Measurements from ENCODE around the gene COLGALT1.
A peak's percentile ranks its signal among the peaks of the same experiment; 100 is the strongest.

Gene COLGALT1

GRCh38 chr19:17525141-17525540 is 30.3 kb upstream of the COLGALT1 start:
- Histone ChIP-seq H3K36me3 (replicated peaks) (no peaks in the 10 kb centered on the region), H3K4me3 (no peak overlapping the region), H3K9me3 (no peaks in the 10 kb centered on the region), H3K4me1 (no peaks in the 10 kb centered on the region), H3K27me3 (ENCODE audit: low read depth) (no peaks in the 10 kb centered on the region)
- no peak for DNase-seq (ENCODE audit: low spot score in 2 of 2)
- in situ Hi-C loops (cut with MboI; ENCODE audit: low sequenced_read_pairs): no loop called here

GRCh38 chr19:17526922-17527321 is 28.5 kb upstream of the COLGALT1 start:
- no peaks in the 10 kb centered on the region for H3K36me3 ChIP-seq (replicated peaks)
- H3K9me3 ChIP-seq: no peaks in the 10 kb centered on the region
- no peaks in the 10 kb centered on the region for H3K4me1 ChIP-seq
- H3K27me3 ChIP-seq (ENCODE audit: low read depth): no peaks in the 10 kb centered on the region
- no peak overlapping the region for H3K4me3 ChIP-seq
- in situ Hi-C loops (cut with MboI; ENCODE audit: low sequenced_read_pairs): no loop called here
- no peak for DNase-seq (ENCODE audit: low spot score in 2 of 2)

- no peak for DNase-seq (ENCODE audit: low spot score in 2 of 2)
- H3K4me3 ChIP-seq: no peak overlapping the region
- no peaks in the 10 kb centered on the region for H3K9me3 ChIP-seq
- no peaks in the 10 kb centered on the region for H3K27me3 ChIP-seq (ENCODE audit: low read depth)
- H3K4me1 ChIP-seq: no peaks in the 10 kb centered on the region
- in situ Hi-C loops (cut with MboI; ENCODE audit: low sequenced_read_pairs): no loop called here
- H3K36me3 ChIP-seq (replicated peaks): no peaks in the 10 kb centered on the region
Observed at GRCh38 chr19:17527326-17527725, 28.1 kb upstream of the COLGALT1 start.

GRCh38 chr19:17528610-17529009 is 26.8 kb upstream of the COLGALT1 start:
- Histone ChIP-seq H3K9me3 (no peaks in the 10 kb centered on the region), H3K4me1 (no peaks in the 10 kb centered on the region), H3K36me3 (replicated peaks) (no peaks in the 10 kb centered on the region), H3K4me3 (no peak overlapping the region), H3K27me3 (ENCODE audit: low read depth) (no peaks in the 10 kb centered on the region)
- in situ Hi-C loops (cut with MboI; ENCODE audit: low sequenced_read_pairs): no loop called here
- DNase-seq (ENCODE audit: low spot score in 2 of 2): no peak

GRCh38 chr19:17529239-17530158 is 25.9 kb upstream of the COLGALT1 start:
- Histone ChIP-seq H3K4me3 (no peak overlapping the region), H3K4me1 (no peaks in the 10 kb centered on the region), H3K27me3 (ENCODE audit: low read depth) (no peaks in the 10 kb centered on the region), H3K36me3 (replicated peaks) (no peaks in the 10 kb centered on the region), H3K9me3 (no peaks in the 10 kb centered on the region)
- no peak for DNase-seq (ENCODE audit: low spot score in 2 of 2)
- in situ Hi-C loops (cut with MboI; ENCODE audit: low sequenced_read_pairs): no loop called here

- no peaks in the 10 kb centered on the region for H3K36me3 ChIP-seq (replicated peaks)
- in situ Hi-C loops (cut with MboI; ENCODE audit: low sequenced_read_pairs): no loop called here
- no peak overlapping the region for H3K4me3 ChIP-seq
- DNase-seq (ENCODE audit: low spot score in 2 of 2): no peak
- no peaks in the 10 kb centered on the region for H3K4me1 ChIP-seq
- H3K27me3 ChIP-seq (ENCODE audit: low read depth): no peaks in the 10 kb centered on the region
- no peaks in the 10 kb centered on the region for H3K9me3 ChIP-seq
Observed at GRCh38 chr19:17530586-17530985, 24.9 kb upstream of the COLGALT1 start.

GRCh38 chr19:17532116-17532515 is 23.3 kb upstream of the COLGALT1 start:
- no peak for DNase-seq (ENCODE audit: low spot score in 2 of 2)
- Histone ChIP-seq H3K4me1 (no peaks in the 10 kb centered on the region), H3K27me3 (ENCODE audit: low read depth) (no peaks in the 10 kb centered on the region), H3K9me3 (no peaks in the 10 kb centered on the region), H3K36me3 (replicated peaks) (no peaks in the 10 kb centered on the region), H3K4me3 (no peak overlapping the region)
- in situ Hi-C loops (cut with MboI; ENCODE audit: low sequenced_read_pairs): no loop called here

- no peaks in the 10 kb centered on the region for H3K27me3 ChIP-seq (ENCODE audit: low read depth)
- DNase-seq (ENCODE audit: low spot score in 2 of 2): no peak
- in situ Hi-C loops (cut with MboI; ENCODE audit: low sequenced_read_pairs): no loop called here
- no peaks in the 10 kb centered on the region for H3K9me3 ChIP-seq
- no peak overlapping the region for H3K4me3 ChIP-seq
- H3K4me1 ChIP-seq: no peaks in the 10 kb centered on the region
- no peaks in the 10 kb centered on the region for H3K36me3 ChIP-seq (replicated peaks)
Observed at GRCh38 chr19:17532557-17532956, 22.9 kb upstream of the COLGALT1 start.

- no peak overlapping the region for H3K4me3 ChIP-seq
- H3K4me1 ChIP-seq: peaks cover 4% of the 10 kb centered on the region
- no peaks in the 10 kb centered on the region for H3K36me3 ChIP-seq (replicated peaks)
- no peak for DNase-seq (ENCODE audit: low spot score in 2 of 2)
- no peaks in the 10 kb centered on the region for H3K27me3 ChIP-seq (ENCODE audit: low read depth)
- no peaks in the 10 kb centered on the region for H3K9me3 ChIP-seq
- in situ Hi-C loops (cut with MboI; ENCODE audit: low sequenced_read_pairs): no loop called here
Observed at GRCh38 chr19:17534767-17535166, 20.7 kb upstream of the COLGALT1 start.

- in situ Hi-C loops (cut with MboI; ENCODE audit: low sequenced_read_pairs): no loop called here
- no peaks in the 10 kb centered on the region for H3K36me3 ChIP-seq (replicated peaks)
- no peaks in the 10 kb centered on the region for H3K9me3 ChIP-seq
- no peaks in the 10 kb centered on the region for H3K27me3 ChIP-seq (ENCODE audit: low read depth)
- DNase-seq (ENCODE audit: low spot score in 2 of 2): no peak
- peaks cover 4% of the 10 kb centered on the region for H3K4me1 ChIP-seq
- H3K4me3 ChIP-seq: no peak overlapping the region
Observed at GRCh38 chr19:17536955-17537354, 18.5 kb upstream of the COLGALT1 start.

- Histone ChIP-seq H3K4me1 (peaks cover 4% of the 10 kb centered on the region), H3K9me3 (no peaks in the 10 kb centered on the region), H3K27me3 (ENCODE audit: low read depth) (no peaks in the 10 kb centered on the region), H3K36me3 (replicated peaks) (no peaks in the 10 kb centered on the region), H3K4me3 (peak overlapping the region; percentile 43)
- in situ Hi-C loops (cut with MboI; ENCODE audit: low sequenced_read_pairs): no loop called here
- peak in 1 of 2 experiments; percentile 31 for DNase-seq (ENCODE audit: low spot score in 2 of 2)
Observed at GRCh38 chr19:17538684-17539237, 16.7 kb upstream of the COLGALT1 start.

GRCh38 chr19:17539238-17540117 is 16.0 kb upstream of the COLGALT1 start:
- DNase-seq (ENCODE audit: low spot score in 2 of 2): peak; percentile 96 to 100
- Histone ChIP-seq H3K27me3 (ENCODE audit: low read depth) (no peaks in the 10 kb centered on the region), H3K36me3 (replicated peaks) (no peaks in the 10 kb centered on the region), H3K4me3 (peak overlapping the region; percentile 43), H3K4me1 (peaks cover 4% of the 10 kb centered on the region), H3K9me3 (no peaks in the 10 kb centered on the region)
- in situ Hi-C loops (cut with MboI; ENCODE audit: low sequenced_read_pairs): no loop called here

- no peaks in the 10 kb centered on the region for H3K9me3 ChIP-seq
- no peak for DNase-seq (ENCODE audit: low spot score in 2 of 2)
- H3K4me1 ChIP-seq: peaks cover 4% of the 10 kb centered on the region
- no peak overlapping the region for H3K4me3 ChIP-seq
- no peaks in the 10 kb centered on the region for H3K27me3 ChIP-seq (ENCODE audit: low read depth)
- in situ Hi-C loops (cut with MboI; ENCODE audit: low sequenced_read_pairs): no loop called here
- H3K36me3 ChIP-seq (replicated peaks): no peaks in the 10 kb centered on the region
Observed at GRCh38 chr19:17540174-17540573, 15.3 kb upstream of the COLGALT1 start.
